ENCODE results near the gene HSPB1. TPM values are rescaled to one million over a fixed set of nuclear protein-coding genes. Genes with fewer than 3 reads are reported as not detected.
"Not testable (repeated sequence)": the region's sequence is repeated elsewhere in the genome, so short reads cannot be mapped to it uniquely, and the experiment has no call there.

The HSPB1 gene
- total RNA-seq: 72.4 TPM

- ATAC-seq (peak; percentile 72), DNase-seq (ENCODE audit: low spot score) (peak; percentile 98)
These were observed at the start of gene HSPB1 for GRCh38 chr7:76302347-76303201. TSS of gene HSPB1 (plus strand) at chr7:76302673. CDS start at chr7:76302713, 40 bp downstream.

GRCh38 chr7:76254781-76255180 is 47.7 kb upstream of the HSPB1 start:
- no peak for ATAC-seq
- DNase-seq (ENCODE audit: low spot score): no peak

GRCh38 chr7:76257973-76258372 is 44.5 kb upstream of the HSPB1 start:
- DNase-seq (ENCODE audit: low spot score) (no peak), ATAC-seq (no peak)

- ATAC-seq: peak; percentile 47
- no peak for DNase-seq (ENCODE audit: low spot score)
These were observed 43.1 kb upstream of the HSPB1 start for GRCh38 chr7:76259124-76260093.

GRCh38 chr7:76260171-76260703 is 42.2 kb upstream of the HSPB1 start:
- ATAC-seq (peak; percentile 73), DNase-seq (ENCODE audit: low spot score) (no peak)

- DNase-seq (ENCODE audit: low spot score) (no peak), ATAC-seq (no peak)
These were observed 41.1 kb upstream of the HSPB1 start for GRCh38 chr7:76261329-76261728.

GRCh38 chr7:76261931-76262330 is 40.5 kb upstream of the HSPB1 start:
- no peak for DNase-seq (ENCODE audit: low spot score)
- no peak for ATAC-seq

- ATAC-seq (peak; percentile 85), DNase-seq (ENCODE audit: low spot score) (peak; percentile 62)
These were observed 39.6 kb upstream of the HSPB1 start for GRCh38 chr7:76262683-76263402.

- DNase-seq (ENCODE audit: low spot score): no peak
- ATAC-seq: no peak
These were observed 37.2 kb upstream of the HSPB1 start for GRCh38 chr7:76265299-76265698.

GRCh38 chr7:76267107-76267893 is 35.2 kb upstream of the HSPB1 start:
- ATAC-seq (no peak), DNase-seq (ENCODE audit: low spot score) (no peak)

GRCh38 chr7:76267894-76268183 is 34.6 kb upstream of the HSPB1 start:
- DNase-seq (ENCODE audit: low spot score) (no peak), ATAC-seq (peak; percentile 65)

- no peak for DNase-seq (ENCODE audit: low spot score)
- no peak for ATAC-seq
These were observed 34.1 kb upstream of the HSPB1 start for GRCh38 chr7:76268376-76268775.

- DNase-seq (ENCODE audit: low spot score) (no peak), ATAC-seq (no peak)
These were observed 32.6 kb upstream of the HSPB1 start for GRCh38 chr7:76269895-76270294.

- DNase-seq (ENCODE audit: low spot score); ATAC-seq: not testable (repeated sequence)
These were observed 31.1 kb upstream of the HSPB1 start for GRCh38 chr7:76271384-76271783.

- no peak for ATAC-seq
These were observed 30.3 kb upstream of the HSPB1 start for GRCh38 chr7:76272142-76272541.

GRCh38 chr7:76272851-76273497 is 29.5 kb upstream of the HSPB1 start:
- ATAC-seq (no peak), DNase-seq (ENCODE audit: low spot score) (no peak)

More at GRCh38 chr7:76272142-76272541, 30.3 kb upstream of the HSPB1 start:
- no peak for DNase-seq (ENCODE audit: low spot score)

- ATAC-seq: no peak
- no peak for DNase-seq (ENCODE audit: low spot score)
These were observed 29.0 kb upstream of the HSPB1 start for GRCh38 chr7:76273503-76273902.

- DNase-seq (ENCODE audit: low spot score) (no peak), ATAC-seq (no peak)
These were observed 23.9 kb upstream of the HSPB1 start for GRCh38 chr7:76278540-76278939.

GRCh38 chr7:76280408-76280807 is 22.1 kb upstream of the HSPB1 start:
- ATAC-seq (no peak), DNase-seq (ENCODE audit: low spot score) (no peak)
